Endothelial cell of umbilical vein (primary cell): Measurements from ENCODE around the gene OLFML2A. TPM values are rescaled to one million over a fixed set of nuclear protein-coding genes. Genes with fewer than 3 reads are reported as not detected.

ENCODE experiments used
- BruUV-seq: library from RNA; stranded (reverse); fragments of 400-500 nt; replicated peaks from 2 replicates; lab custom pipeline; 2021; lab: Mats Ljungman, UMichigan
- CTCF ChIA-PET: fragments of 300-600, 350-600 bp; sonication (Branson Sonifier 250); formaldehyde crosslinking; loops from one replicate; lab custom pipeline; 2021; ENCODE audit warnings: antibody characterized with exemption, inconsistent platforms; lab: Charles Lee
- POLR2A ChIA-PET: fragments of 300-600, 350-600 bp; sonication (Branson Sonifier 250); formaldehyde crosslinking; loops from one replicate; lab custom pipeline; 2021; ENCODE audit warnings: antibody characterized with exemption, inconsistent platforms; lab: Charles Lee
- DNase-seq: peaks from one replicate; pipeline ENCODE4 v3.0.0-alpha.2; 2011; ENCODE audit warnings: low read depth, low spot score
- FAIRE-seq: peaks from 2 replicates; lab custom pipeline; 2011; peaks lifted over from hg19 to GRCh38; lab: Jason Lieb, UNC
- H2AFZ ChIP-seq: 2 replicates; pipeline ENCODE4 v1.6.0; 2012; ENCODE audit warnings: low read depth, low read length, control low read depth, inconsistent platforms
- H3K27ac ChIP-seq: 2 replicates; pipeline ENCODE4 v1.5.1; 2011; ENCODE audit warnings: low read depth, mild to moderate bottlenecking, control low read depth, low read length, moderate library complexity; ENCODE audit not compliant: insufficient read depth
- H3K27me3 ChIP-seq, 2 experiments: 2 replicates each; pipeline versions ENCODE4 v1.6.0 to v1.6.1; 2011; ENCODE audit warnings: low read length in 2 of 2, mixed read lengths in 1 of 2; ENCODE audit not compliant: control insufficient read depth in 2 of 2, insufficient read depth in 2 of 2
- H3K36me3 ChIP-seq, 2 experiments: 2 replicates in 1 of 2; 3 replicates in 1 of 2; pipeline ENCODE4 v1.5.1; 2011; ENCODE audit warnings: low read length in 2 of 2, mild to moderate bottlenecking in 1 of 2, moderate library complexity in 1 of 2; ENCODE audit not compliant: control insufficient read depth in 2 of 2, insufficient read depth in 2 of 2; ENCODE audit errors: extremely low read depth in 1 of 2
- H3K4me1 ChIP-seq: 3 replicates; pipeline ENCODE4 v1.5.1; 2011; ENCODE audit warnings: mild to moderate bottlenecking, low read length; ENCODE audit not compliant: control insufficient read depth, insufficient read depth; ENCODE audit errors: extremely low read depth
- H3K4me2 ChIP-seq: 2 replicates; pipeline ENCODE4 v1.6.1; 2011; ENCODE audit warnings: low read length, control low read depth, mixed read lengths; ENCODE audit not compliant: insufficient read depth
- H3K4me3 ChIP-seq, 3 experiments: fragments of 200-600 bp in 1 of 3; sonication (generic), shearing (Covaris generic) in 1 of 3; replicated peaks in 1 of 3; 2 replicates each; pipeline ENCODE4 v1.5.1; 2011 to 2016; ENCODE audit warnings: control low read depth in 3 of 3, low read length in 3 of 3, mild to moderate bottlenecking in 2 of 3, inconsistent platforms in 1 of 3, low read depth in 1 of 3, moderate library complexity in 1 of 3; ENCODE audit not compliant: insufficient read depth in 1 of 3
- H3K79me2 ChIP-seq: 2 replicates; pipeline ENCODE4 v1.6.0; 2012; ENCODE audit warnings: low read length, inconsistent platforms; ENCODE audit not compliant: control insufficient read depth, insufficient read depth
- H3K9ac ChIP-seq: replicated peaks from 2 replicates; pipeline ENCODE3; 2011; ENCODE audit warnings: low read length, control low read depth; ENCODE audit not compliant: insufficient read depth; ENCODE audit errors: extremely low read depth
- H3K9me1 ChIP-seq: replicated peaks from 3 replicates; pipeline ENCODE4 v1.6.0; 2011; ENCODE audit warnings: mild to moderate bottlenecking, low read length; ENCODE audit not compliant: control insufficient read depth, insufficient read depth; ENCODE audit errors: extremely low read depth
- H3K9me3 ChIP-seq: replicated peaks from 2 replicates; pipeline ENCODE4 v1.5.1; 2012; ENCODE audit warnings: low read length, inconsistent platforms; ENCODE audit not compliant: control insufficient read depth, insufficient read depth
- H4K20me1 ChIP-seq: replicated peaks from 2 replicates; pipeline ENCODE3; 2011; ENCODE audit warnings: mild to moderate bottlenecking, low read length; ENCODE audit not compliant: control insufficient read depth, insufficient read depth; ENCODE audit errors: extremely low read depth
- EZH2 ChIP-seq: IDR thresholded peaks from 2 replicates; pipeline ENCODE4 v1.6.1; 2012; ENCODE audit warnings: borderline replicate concordance, low read depth, mild to moderate bottlenecking, moderate library complexity, low read length, inconsistent platforms; ENCODE audit not compliant: severe bottlenecking
- FOS ChIP-seq: IDR thresholded peaks from 2 replicates; pipeline ENCODE4 v1.6.1; 2011; ENCODE audit warnings: mild to moderate bottlenecking, low read length, moderate library complexity, borderline replicate concordance; ENCODE audit not compliant: insufficient read depth
- GATA2 ChIP-seq: IDR thresholded peaks from 2 replicates; pipeline ENCODE4 v1.7.0; 2011; ENCODE audit warnings: low read depth, mild to moderate bottlenecking, moderate library complexity, mixed read lengths, low read length; ENCODE audit not compliant: insufficient read length, insufficient read depth
- JUN ChIP-seq: IDR thresholded peaks from 2 replicates; pipeline ENCODE4 v1.6.1; 2011; ENCODE audit warnings: borderline replicate concordance, low read depth; ENCODE audit not compliant: insufficient read length, insufficient read depth
- MYC ChIP-seq: IDR thresholded peaks from one replicate; pipeline ENCODE4 v1.6.1; 2011; ENCODE audit warnings: mild to moderate bottlenecking, low read depth, low read length
- POLR2A ChIP-seq: IDR thresholded peaks from 2 replicates; pipeline ENCODE4 v1.6.1; 2012; ENCODE audit warnings: low read depth, mild to moderate bottlenecking, control low read depth, low read length
- POLR2AphosphoS5 ChIP-seq: IDR thresholded peaks from 2 replicates; pipeline ENCODE4 v1.6.1; 2012; ENCODE audit warnings: low read depth, mild to moderate bottlenecking, control low read depth, low read length, moderate library complexity; ENCODE audit not compliant: insufficient read depth
- dilution Hi-C: fragments of 300-500 bp; cut with MboI; formaldehyde crosslinking; loops from one replicate; pipeline ENCODE4 v1.15.0; 2019; ENCODE audit warnings: low sequenced_read_pairs; ENCODE audit not compliant: extremely low pct_ligation_motif_present
- intact Hi-C: fragments of 100-400 bp; cut with micrococcal nuclease; formaldehyde crosslinking; loops from one replicate; pipeline ENCODE4 v1.10.0; 2022
- polyA plus RNA-seq, 4 experiments: library from polyadenylated mRNA; depleted of rRNA in 3 of 4; stranded (reverse) in 3 of 4; unstranded in 1 of 4; fragments of >200 nt; gene quantifications; 2 replicates each; pipeline versions ENCODE4 v1.2.1 to v1.2.3, GENCODE V29; 2011 to 2012; ENCODE audit warnings: missing spikeins in 1 of 4
- total RNA-seq: library from RNA; stranded (reverse); gene quantifications from 2 replicates; pipeline ENCODE4 v1.2.3, GENCODE V29; 2021
- TF ChIP-seq, protein P1 (sequence below), 2 donors: IDR thresholded peaks; 1 replicate in 1 of 2; 2 replicates in 1 of 2; pipeline ENCODE4 v1.5.1; 2011; ENCODE audit warnings: low read length in 2 of 2, mild to moderate bottlenecking in 2 of 2, moderate library complexity in 2 of 2, control low read depth in 1 of 2, inconsistent platforms in 1 of 2, low read depth in 1 of 2; ENCODE audit not compliant: insufficient read depth in 1 of 2; ENCODE audit errors: extremely low read depth in 1 of 2
- TF ChIP-seq, protein P2 (sequence below): IDR thresholded peaks from 2 replicates; pipeline ENCODE4 v1.6.1; 2011; ENCODE audit not compliant: insufficient read depth, insufficient read length

The OLFML2A gene
- total and polyA plus RNA-seq, 2 donors (not counting 3 experiments of a cell fraction or from before 2014, with no cell fraction given) = 0.92 to 1.1 TPM

GRCh38 chr9:124792257-124793014 is 15.5 kb downstream of the OLFML2A start:
- Histone ChIP-seq H3K9me1 (no peaks in the 10 kb centered on the region), H4K20me1 (no peaks in the 10 kb centered on the region), H3K9me3 (no peaks in the 10 kb centered on the region), H3K9ac (no peak overlapping the region), H3K4me2 (no peak overlapping the region), H3K27ac (no peak overlapping the region), H3K36me3 (no peaks in the 10 kb centered on the region), H3K79me2 (no peaks in the 10 kb centered on the region), H2AFZ (no peak overlapping the region), H3K27me3 (peaks cover 0 to 3% of the 10 kb centered on the region in 2 experiments), H3K4me3 (no peak overlapping the region), H3K4me1 (peaks cover 11% of the 10 kb centered on the region)
- no peak for TF ChIP-seq JUN
- no peak for TF ChIP-seq POLR2A
- TF ChIP-seq, protein P1, sequence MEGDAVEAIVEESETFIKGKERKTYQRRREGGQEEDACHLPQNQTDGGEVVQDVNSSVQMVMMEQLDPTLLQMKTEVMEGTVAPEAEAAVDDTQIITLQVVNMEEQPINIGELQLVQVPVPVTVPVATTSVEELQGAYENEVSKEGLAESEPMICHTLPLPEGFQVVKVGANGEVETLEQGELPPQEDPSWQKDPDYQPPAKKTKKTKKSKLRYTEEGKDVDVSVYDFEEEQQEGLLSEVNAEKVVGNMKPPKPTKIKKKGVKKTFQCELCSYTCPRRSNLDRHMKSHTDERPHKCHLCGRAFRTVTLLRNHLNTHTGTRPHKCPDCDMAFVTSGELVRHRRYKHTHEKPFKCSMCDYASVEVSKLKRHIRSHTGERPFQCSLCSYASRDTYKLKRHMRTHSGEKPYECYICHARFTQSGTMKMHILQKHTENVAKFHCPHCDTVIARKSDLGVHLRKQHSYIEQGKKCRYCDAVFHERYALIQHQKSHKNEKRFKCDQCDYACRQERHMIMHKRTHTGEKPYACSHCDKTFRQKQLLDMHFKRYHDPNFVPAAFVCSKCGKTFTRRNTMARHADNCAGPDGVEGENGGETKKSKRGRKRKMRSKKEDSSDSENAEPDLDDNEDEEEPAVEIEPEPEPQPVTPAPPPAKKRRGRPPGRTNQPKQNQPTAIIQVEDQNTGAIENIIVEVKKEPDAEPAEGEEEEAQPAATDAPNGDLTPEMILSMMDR (IDR thresholded peaks at IDR 0.05; ENCODE audit: extremely low read depth in 1 of 2, insufficient read depth in 1 of 2, low read depth in 1 of 2, low read length in 2 of 2) = no peak
- TF ChIP-seq, protein P2, sequence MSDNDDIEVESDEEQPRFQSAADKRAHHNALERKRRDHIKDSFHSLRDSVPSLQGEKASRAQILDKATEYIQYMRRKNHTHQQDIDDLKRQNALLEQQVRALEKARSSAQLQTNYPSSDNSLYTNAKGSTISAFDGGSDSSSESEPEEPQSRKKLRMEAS = no peak
- TF ChIP-seq FOS = no peak
- TF ChIP-seq POLR2AphosphoS5 = no peak
- no peak for TF ChIP-seq EZH2
- no peak for TF ChIP-seq MYC
- TF ChIP-seq GATA2 = no peak
- FAIRE-seq = no peak
- CTCF ChIA-PET = interaction anchor here (0.6 to 5.2 kb wide), 5 partner anchors 13 to 60 kb away, joined by 3 to 40 read pairs (median 5); partner anchors contain the start of gene WDR38
- BruUV-seq = no TSS peak
- dilution Hi-C loops = no loop called here
- no peak for DNase-seq
- POLR2A ChIA-PET = no interaction called here
- intact Hi-C loops = no loop called here
